ENCODE measurements around the gene STEAP1B.

STEAP1B gene

GRCh38 chr7:22432203-22432718, 67.7 kb downstream of the STEAP1B start:
- H2AFZ ChIP-seq (ENCODE audit: low read depth, low read length), result no peak overlapping the region
- H3K4me1 ChIP-seq (ENCODE audit: low read length), result peaks cover 10% of the 10 kb centered on the region
- peaks cover 5% of the 10 kb centered on the region for H4K20me1 ChIP-seq (ENCODE audit: insufficient read depth, low read length)
- no peak overlapping the region for H3K4me2 ChIP-seq (ENCODE audit: low read length)
- no peaks in the 10 kb centered on the region for H3K79me2 ChIP-seq (ENCODE audit: low read length)
- no peaks in the 10 kb centered on the region for H3K9me3 ChIP-seq (ENCODE audit: insufficient read depth, low read length)
- H3K36me3 ChIP-seq (replicated peaks; ENCODE audit: low read depth, low read length), result peaks cover 3% of the 10 kb centered on the region
- no peak overlapping the region for H3K9ac ChIP-seq (ENCODE audit: low read length)
- no peak for TF ChIP-seq EZH2phosphoT487 (IDR thresholded peaks at IDR 0.05; ENCODE audit: low read depth)
- no peak for TF ChIP-seq CTCF (IDR thresholded peaks at IDR 0.05; ENCODE audit: low read depth, low read length)
- no peak overlapping the region for H3K27ac ChIP-seq (ENCODE audit: low read length)
- H3K27me3 ChIP-seq (ENCODE audit: low read depth, low read length), result no peaks in the 10 kb centered on the region
- no peak overlapping the region for H3K4me3 ChIP-seq (ENCODE audit: low read length)

DNA sequence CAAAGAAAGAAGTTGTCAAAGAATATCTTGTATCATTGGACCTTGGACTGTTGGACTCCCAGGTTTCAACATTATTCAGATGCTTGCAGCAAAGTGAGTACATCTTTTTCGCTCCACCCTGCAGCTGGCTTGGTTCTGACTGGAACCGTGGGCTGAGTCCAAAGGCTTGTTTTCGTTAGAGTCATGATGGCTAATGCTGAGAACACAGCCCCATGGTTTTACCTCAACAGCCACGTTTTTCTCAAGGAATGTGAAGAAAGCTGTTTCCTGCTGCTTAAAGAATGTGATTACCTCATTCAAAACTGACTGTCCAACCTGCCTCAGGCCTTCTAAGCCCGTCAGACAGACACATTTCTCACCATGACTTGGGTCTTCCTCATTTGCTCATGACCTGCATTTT, 69.5 kb downstream of the STEAP1B start:
- peaks cover 21% of the 10 kb centered on the region for H3K4me1 ChIP-seq (ENCODE audit: low read length)
- H3K79me2 ChIP-seq (ENCODE audit: low read length), result no peaks in the 10 kb centered on the region
- H3K4me2 ChIP-seq (ENCODE audit: low read length), result no peak overlapping the region
- no peak for TF ChIP-seq EZH2phosphoT487 (IDR thresholded peaks at IDR 0.05; ENCODE audit: low read depth)
- no peak for TF ChIP-seq CTCF (IDR thresholded peaks at IDR 0.05; ENCODE audit: low read depth, low read length)
- no peak overlapping the region for H2AFZ ChIP-seq (ENCODE audit: low read depth, low read length)
- H4K20me1 ChIP-seq (ENCODE audit: insufficient read depth, low read length), result peaks cover 14% of the 10 kb centered on the region
- H3K27me3 ChIP-seq (ENCODE audit: low read depth, low read length), result no peaks in the 10 kb centered on the region
- no peaks in the 10 kb centered on the region for H3K9me3 ChIP-seq (ENCODE audit: insufficient read depth, low read length)
- no peak overlapping the region for H3K9ac ChIP-seq (ENCODE audit: low read length)
- peaks cover 7% of the 10 kb centered on the region for H3K36me3 ChIP-seq (replicated peaks; ENCODE audit: low read depth, low read length)
- H3K4me3 ChIP-seq (ENCODE audit: low read length), result no peak overlapping the region
- no peak overlapping the region for H3K27ac ChIP-seq (ENCODE audit: low read length)

- H3K4me1 ChIP-seq (ENCODE audit: low read length), result peaks cover 15% of the 10 kb centered on the region
- no peak overlapping the region for H3K4me3 ChIP-seq (ENCODE audit: low read length)
- peaks cover 14% of the 10 kb centered on the region for H4K20me1 ChIP-seq (ENCODE audit: insufficient read depth, low read length)
- H3K4me2 ChIP-seq (ENCODE audit: low read length), result no peak overlapping the region
- H3K27ac ChIP-seq (ENCODE audit: low read length), result no peak overlapping the region
- H3K9ac ChIP-seq (ENCODE audit: low read length), result no peak overlapping the region
- TF ChIP-seq EZH2phosphoT487 (IDR thresholded peaks at IDR 0.05; ENCODE audit: low read depth), result no peak
- no peaks in the 10 kb centered on the region for H3K9me3 ChIP-seq (ENCODE audit: insufficient read depth, low read length)
- peaks cover 7% of the 10 kb centered on the region for H3K36me3 ChIP-seq (replicated peaks; ENCODE audit: low read depth, low read length)
- H3K79me2 ChIP-seq (ENCODE audit: low read length), result no peaks in the 10 kb centered on the region
- H2AFZ ChIP-seq (ENCODE audit: low read depth, low read length), result no peak overlapping the region
- no peaks in the 10 kb centered on the region for H3K27me3 ChIP-seq (ENCODE audit: low read depth, low read length)
Observed at GRCh38 chr7:22429386-22429785, 70.6 kb downstream of the STEAP1B start.

GRCh38 chr7:22427855-22428254, 72.1 kb downstream of the STEAP1B start:
- no peaks in the 10 kb centered on the region for H3K79me2 ChIP-seq (ENCODE audit: low read length)
- no peaks in the 10 kb centered on the region for H3K27me3 ChIP-seq (ENCODE audit: low read depth, low read length)
- no peak overlapping the region for H3K4me2 ChIP-seq (ENCODE audit: low read length)
- TF ChIP-seq EZH2phosphoT487 (IDR thresholded peaks at IDR 0.05; ENCODE audit: low read depth) (no peak), CTCF (IDR thresholded peaks at IDR 0.05; ENCODE audit: low read depth, low read length) (no peak)
- peaks cover 15% of the 10 kb centered on the region for H3K4me1 ChIP-seq (ENCODE audit: low read length)
- no peak overlapping the region for H3K27ac ChIP-seq (ENCODE audit: low read length)
- no peaks in the 10 kb centered on the region for H3K9me3 ChIP-seq (ENCODE audit: insufficient read depth, low read length)
- H3K36me3 ChIP-seq (replicated peaks; ENCODE audit: low read depth, low read length), result peaks cover 7% of the 10 kb centered on the region
- H3K4me3 ChIP-seq (ENCODE audit: low read length), result no peak overlapping the region
- H4K20me1 ChIP-seq (ENCODE audit: insufficient read depth, low read length), result peaks cover 10% of the 10 kb centered on the region
- H2AFZ ChIP-seq (ENCODE audit: low read depth, low read length), result no peak overlapping the region
- H3K9ac ChIP-seq (ENCODE audit: low read length), result no peak overlapping the region
